Left renal cortex interstitium (tissue), 4 donors: ENCODE measurements around the gene LSS. TPM values are rescaled to one million over a fixed set of nuclear protein-coding genes. Genes with fewer than 3 reads are reported as not detected.
"Not testable (repeated sequence)": the region's sequence is repeated elsewhere in the genome, so short reads cannot be mapped to it uniquely, and the experiment has no call there.

ENCODE experiments used
- DNase-seq, 4 donors: peaks; one replicate each; pipeline ENCODE4 v3.0.0-alpha.2; 2013; ENCODE audit warnings: low read depth in 4 of 4, low spot score in 2 of 4, missing footprints in 1 of 4
- polyA plus RNA-seq, 4 donors: library from polyadenylated mRNA; unstranded; fragments of 120-200 nt; gene quantifications; one replicate each; pipeline ENCODE4 v1.2.1, GENCODE V29; 2013; ENCODE audit not compliant: insufficient read length in 4 of 4

Gene LSS
- polyA plus RNA-seq, 4 donors: 24.6 to 57.0 (median 41.4) TPM

DNA sequence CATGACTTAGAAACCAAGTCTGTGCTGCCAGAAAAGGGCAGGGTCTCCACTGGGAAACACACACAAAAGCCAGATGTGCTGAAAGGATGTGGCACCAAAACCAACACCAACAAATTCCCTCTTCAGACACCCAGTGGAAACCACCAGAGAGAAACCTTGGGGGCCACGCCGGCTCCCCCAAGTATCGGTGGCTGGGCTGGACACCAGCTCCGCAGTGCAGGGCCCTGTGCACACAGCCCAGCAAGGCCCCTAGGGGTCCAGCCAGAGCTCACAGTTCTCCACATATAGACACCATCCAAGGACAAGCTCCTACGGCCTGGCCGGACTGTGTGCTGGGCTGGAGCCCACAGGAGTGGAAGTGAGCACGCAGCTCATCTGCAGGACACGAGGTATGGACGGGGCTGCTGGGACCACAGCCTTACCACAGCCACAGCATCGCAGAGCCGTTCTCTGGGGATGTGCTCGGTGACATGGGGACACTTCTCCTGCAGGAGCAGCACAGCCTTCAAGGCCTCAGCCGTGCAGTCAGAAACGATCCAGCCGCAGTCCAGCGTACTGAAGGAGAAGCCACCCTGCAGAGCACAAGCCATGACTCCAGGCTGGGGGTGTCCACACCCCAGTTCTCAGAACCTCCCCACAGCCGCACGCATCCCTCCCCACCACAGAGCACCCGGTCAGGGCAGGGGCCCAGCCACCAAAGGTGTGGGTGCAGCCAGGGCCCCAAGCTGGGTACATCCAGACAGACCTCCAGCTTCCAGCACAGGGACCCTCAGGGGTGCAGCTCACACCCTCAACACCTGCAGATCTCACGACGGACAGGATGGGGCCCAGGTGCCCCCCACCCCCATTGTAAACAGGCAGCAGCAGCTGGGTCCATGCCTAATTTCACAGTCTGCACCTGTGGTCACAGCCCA is 21.3 kb downstream of the LSS start:
- no peak for DNase-seq

DNA sequence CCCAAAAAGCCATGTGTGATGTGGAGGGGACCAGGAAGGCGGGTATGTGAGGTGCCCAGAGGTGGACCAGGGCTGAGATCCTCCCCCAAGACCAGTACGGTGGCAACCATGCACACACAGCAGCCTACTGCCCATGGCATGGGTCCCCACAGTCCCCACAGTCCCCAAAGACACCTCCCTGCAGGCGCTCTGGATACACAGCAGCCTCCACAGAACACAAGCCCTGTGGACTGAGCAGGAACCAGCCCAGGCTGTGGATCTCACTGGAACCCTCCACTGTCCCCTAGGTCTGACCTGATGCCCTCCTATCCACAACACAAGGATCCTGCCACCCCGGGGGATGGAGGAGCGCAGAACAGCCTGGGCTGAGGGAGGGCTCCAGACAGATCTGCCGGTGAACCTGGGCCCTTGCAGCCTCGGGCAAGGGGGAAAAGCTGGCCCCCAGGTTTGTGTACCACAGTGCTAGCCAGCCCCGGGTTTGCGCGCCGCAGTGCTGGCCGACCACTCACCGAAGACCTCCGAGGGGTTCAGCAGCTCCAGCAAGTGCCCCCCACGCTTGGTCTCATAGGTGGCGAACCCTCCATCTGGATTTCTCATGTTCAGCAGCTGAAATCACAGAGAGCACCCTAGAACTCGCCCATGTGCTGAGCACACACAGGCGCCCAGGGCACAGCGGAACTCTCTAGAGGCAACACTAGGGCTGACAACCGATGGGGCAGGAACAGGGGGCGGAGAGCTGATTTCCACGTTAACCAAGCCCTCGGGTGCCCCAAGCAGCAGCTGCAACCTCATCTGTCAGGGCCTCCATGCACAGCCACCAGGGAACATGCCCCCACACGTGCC is 22.2 kb downstream of the LSS start:
- no peak for DNase-seq

DNA sequence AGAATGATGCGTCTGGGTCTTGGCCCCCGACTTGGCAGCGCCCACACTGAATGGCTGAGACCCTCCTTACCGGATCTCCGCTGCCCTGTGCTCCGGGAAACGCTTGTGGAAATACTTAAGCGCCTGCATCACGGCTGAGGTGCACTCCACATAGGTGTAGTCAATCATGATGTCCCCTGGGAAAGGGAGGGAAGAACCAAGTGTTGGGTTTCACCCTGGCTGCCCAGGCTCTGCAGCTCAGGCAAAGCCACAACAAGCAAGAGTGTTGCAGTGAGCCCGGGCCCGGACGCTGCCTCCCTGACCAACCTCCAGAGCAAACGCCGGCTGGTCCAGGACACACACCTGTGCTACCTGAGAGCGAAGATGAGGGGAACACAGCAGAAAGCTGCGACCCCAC is 22.8 kb downstream of the LSS start:
- no peak for DNase-seq

DNA sequence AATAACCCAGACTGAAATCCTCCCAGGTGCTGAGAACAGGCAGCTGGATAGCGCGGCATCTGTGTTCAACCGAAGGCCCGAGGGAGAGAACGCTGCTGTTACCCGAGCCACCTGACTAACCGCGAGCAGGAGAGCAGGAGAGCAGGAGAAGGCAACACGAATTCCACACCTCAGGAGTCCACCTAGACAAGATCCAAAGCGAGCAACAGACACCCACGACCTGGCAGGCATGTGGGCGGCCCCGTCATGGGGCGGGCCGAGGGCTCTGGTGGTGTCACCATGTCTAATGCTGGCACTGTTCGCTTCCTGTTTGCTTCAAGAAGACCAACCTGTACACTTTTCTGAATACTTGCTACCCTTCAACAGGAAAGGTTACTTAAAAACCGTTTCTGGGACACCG is 23.4 kb downstream of the LSS start:
- no peak for DNase-seq

DNA sequence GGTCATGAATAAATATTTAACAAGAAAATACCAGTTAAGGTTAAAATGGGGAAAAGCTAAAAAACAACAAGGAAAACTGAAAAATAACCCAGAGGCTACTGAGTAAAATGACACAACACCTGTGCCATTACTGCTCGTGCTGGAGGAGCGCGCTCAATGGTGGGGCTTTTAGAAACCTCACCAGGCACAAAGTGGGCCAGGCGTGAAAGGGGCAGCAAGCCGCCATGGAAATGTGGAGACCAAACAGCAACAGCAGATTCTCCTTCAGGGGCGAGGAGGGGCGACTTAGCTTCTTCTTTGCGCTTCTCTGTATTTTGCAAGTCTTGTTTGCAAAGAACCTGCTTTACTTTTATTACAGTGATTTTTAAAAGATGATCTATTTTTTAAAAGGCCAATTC is 25.4 kb downstream of the LSS start:
- no peak for DNase-seq

DNA sequence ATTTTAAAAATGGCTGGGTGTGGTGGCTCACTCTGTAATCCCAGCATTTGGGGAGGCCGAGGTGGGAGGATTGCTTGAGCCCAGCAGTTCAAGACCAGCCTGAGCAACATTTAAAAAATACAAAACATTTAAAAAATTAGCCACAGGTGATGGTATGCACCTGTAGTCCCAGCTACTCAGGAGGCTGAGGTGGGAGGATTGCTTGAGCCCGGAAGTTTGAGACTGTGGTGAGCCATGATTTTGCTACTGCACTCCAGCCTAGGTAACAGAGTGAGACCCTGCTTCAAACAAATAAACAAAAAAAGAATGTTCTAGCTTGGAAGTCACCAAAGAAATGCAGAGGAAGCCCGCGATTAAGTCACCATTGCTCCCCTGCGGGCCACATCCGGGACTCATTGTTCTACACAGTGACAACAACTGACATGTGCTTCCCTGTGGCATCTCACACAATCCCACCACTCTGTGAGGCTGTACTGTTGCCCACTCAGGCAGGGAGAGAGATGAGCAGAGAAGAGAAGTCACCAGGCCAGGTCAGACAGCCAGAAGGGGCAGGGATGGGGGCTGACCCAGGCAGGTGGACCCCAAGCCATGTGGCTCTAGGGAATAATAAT is 25.9 kb downstream of the LSS start:
- DNase-seq: no peak

DNA sequence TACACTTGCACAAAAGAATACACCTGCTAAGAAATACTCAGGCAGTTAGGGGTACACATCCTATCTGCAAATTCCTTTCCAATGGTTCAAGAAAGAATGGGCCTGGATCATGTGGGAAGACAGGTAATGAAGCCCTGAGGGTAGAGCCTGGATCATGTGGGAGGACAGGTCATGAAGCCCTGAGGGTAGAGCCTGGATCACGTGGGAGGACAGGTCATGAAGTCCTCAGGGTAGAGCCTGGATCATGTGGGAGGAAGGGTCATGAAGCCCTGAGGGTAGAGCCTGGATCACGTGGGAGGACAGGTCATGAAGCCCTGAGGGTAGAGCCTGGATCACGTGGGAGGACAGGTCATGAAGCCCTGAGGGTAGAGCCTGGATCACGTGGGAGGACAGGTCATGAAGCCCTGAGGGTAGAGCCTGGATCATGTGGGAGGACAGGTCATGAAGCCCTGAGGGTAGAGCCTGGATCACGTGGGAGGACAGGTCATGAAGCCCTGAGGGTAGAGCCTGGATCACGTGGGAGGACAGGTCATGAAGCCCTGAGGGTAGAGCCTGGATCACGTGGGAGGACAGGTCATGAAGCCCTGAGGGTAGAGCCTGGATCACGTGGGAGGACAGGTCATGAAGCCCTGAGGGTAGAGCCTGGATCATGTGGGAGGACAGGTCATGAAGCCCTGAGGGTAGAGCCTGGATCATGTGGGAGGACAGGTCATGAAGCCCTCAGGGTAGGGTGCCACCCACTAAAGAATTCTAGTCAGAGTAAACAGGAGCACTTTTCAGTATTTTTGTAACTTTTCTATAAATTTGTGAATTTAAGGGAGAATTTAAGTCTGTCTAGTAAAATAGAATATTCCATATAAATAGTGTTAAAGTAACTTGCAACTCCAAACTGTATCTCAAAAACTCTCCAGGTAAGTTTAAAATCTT is 27.4 kb downstream of the LSS start:
- not testable (repeated sequence) for DNase-seq

DNA sequence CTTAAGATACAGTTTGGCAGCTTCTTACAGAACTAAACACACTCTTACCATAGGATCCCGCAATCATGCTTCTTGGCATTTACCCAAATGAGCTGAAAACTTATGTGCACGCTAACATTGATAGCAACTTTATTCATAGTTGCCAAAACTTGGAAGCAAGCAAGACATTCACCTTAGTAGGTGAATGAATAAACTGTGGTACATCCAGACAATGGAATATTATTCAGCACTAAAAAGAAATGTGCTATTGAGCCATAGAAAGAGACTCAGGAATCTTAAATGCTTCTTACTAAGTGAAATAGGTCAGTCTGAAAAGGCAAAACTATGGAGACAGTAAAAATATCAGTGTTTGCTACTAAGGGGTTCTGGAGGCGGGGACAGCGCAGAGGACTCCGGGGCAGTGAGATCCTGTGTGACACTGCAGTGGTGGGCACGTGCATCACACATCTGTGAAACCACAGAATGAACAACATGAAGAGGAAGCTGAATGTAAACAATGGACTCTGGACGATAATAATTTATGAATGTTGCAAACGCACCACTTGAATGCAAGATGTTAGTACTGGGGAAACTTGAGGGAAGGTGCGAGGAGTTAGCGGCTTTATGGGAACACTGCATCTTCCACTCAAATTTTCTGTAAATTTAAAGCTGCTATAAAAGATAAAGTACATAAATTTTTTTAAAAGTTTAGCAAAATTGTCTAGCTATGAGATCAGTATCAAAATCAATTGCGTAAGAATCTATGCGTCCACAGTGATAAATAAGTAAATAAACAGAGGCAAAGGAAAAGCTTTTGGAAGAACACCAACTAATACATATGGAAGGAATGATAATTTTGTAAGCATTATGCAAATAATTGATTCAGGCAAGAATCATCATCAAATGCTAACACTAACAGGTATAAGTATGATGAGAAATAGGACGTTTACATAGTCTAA is 28.9 kb downstream of the LSS start:
- DNase-seq: no peak

DNA sequence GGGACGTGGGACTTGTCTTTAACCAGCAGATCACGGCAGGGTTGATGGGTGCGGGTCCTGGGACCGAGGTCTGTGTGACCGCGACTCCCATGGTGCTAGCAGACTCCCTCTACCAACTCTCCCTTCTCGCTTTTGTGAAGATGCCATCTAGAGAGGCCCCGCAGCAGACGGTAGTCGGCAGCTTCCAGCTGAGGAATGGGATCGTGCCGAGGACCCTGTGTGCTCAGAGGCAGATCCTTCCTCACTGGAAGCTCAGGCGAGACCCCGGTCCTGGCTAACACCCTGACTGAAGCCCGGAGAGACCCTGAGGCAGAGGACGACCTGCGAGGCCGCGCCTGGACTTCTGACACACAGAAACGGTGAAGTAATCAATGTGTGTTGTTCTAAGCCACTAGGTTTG is 31.8 kb downstream of the LSS start:
- DNase-seq: no peak

DNA sequence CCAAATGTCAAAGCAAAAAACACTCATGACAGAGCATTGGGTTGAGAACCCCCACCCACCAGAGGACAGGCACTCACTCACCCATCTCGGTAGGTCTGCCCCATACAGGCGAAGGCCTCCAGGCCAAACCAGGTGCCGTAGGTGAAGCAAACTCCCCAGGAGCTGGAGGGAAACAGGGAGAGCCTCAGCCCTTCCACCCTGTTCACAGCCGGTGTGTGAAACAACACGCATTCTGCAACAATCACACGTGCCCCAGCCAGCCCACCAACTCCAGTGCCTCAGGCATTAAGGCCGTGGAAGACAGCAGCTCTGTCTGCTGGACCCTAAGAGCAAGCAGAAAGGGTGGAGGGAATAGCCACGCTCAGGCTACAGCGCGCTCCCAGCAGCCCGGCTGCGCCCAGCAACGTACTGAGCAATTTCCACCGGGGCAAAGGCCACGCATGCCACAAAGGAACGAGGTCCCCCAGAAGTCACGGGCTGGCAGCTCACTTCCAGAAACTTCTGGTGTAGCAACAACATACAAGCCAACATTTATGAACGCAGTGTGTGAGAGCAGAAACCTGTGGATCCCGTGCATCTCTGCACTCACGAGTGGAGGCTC is 32.9 kb downstream of the LSS start:
- DNase-seq: no peak

DNA sequence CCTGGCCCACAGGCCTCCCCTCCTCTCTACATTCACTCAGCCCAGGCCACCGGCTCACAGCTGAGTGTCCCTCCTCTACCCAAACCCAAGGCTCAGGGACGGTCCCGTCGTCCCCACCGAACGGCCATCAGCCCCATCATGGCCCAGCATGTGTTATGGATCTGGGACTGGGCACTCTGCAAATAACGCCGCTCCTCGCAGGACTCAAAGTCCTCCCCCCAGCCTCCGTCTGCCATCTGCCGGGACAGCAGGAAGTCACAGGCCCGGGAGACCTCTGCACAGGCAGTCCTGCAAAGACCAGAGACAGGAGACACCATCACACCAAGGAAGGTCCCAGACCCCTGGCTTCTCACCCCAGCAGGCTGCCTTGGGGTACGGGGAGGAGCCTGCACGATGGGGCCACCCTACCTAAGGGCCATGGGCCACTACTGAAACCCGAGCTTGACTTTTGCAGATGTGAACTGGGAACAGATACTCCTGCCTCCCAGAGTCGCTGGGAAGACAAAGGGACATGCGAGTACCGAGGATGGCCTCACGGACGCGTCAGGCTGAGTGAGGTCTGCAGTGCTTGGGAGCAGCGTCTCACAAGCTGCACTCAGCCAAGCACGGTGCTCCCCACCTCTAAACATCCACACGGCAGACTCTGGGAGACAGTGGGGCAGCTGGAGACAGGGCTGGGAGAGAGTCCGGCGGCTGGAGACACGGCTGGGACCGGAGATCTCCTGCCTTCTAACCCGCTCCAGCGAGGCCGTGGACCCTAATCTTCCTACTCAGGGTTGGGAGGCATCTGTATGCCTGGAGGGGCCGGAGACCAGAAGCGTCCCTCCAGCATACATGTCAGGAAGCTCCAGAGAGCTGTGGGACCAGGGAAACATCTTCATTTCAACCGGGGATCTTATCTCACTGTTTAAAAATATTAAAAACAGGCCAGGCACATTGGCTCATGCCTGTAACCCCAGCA is 33.9 kb downstream of the LSS start:
- DNase-seq: no peak

DNA sequence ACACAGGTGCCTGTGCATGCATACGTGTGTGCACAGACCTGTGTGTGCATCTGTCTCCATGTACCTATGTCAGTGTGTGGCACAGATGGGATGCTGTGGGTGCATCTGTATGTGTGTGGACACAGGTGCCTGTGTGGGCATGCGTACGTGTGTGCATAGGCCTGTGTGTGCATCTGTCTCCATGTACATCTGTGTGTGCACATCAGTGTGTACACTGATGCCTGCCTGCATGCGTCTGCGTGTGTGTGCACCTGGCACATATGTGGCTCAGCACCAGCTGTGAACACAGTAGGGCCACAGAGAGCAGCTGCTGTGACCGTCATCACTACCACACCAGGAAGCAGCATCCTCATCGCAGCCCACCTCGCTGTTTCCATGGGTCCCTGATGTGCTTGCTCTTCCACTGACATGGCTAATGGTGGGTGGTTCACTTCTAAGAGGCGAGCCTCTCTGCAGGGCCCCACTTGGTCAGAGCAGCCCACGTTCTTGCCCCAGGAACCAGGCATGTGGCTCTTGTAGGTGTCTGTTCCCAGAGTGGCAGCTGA is 34.7 kb downstream of the LSS start:
- no peak for DNase-seq

DNA sequence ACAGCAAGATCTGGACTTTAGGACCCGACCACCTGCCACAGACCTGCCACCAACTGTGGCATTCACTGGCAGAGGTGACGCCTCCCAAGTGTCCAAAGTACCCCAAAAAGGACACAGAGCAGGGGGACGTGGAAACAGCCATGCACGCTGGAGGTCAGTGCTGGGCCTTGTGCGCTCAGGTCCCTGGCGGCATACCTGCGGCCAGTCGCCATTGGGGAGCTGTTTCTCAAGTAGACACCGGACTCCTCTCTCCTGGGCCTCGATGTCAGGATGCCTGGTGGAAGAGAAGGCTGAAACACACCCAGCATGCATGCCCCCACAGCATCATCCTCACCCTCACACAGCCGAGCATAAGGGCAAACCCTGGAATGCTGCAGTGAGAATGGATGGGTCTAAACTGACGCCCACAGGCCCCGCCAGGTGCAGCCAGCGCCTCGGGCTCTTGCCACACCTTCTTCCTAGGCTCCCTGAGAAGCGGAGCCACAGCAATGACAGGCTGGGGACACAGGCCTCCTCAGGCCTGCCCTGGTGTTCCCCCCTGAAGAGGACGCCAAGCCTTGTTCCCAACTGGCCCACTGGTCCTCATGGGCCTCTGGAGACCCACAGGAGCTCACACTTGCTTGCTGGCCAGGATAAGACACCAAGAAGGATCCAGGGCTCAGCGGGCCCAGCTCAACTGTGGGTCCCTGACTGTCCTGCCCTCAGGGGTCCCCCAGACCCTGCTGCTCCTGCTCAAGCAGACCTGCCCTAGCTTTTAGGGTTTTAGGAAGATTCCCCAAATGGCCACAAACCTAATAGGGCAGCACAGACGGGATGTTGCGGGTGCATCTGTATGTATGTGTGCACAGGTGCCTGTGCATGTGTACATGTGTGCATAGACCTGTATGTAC is 36.6 kb downstream of the LSS start:
- no peak for DNase-seq

DNA sequence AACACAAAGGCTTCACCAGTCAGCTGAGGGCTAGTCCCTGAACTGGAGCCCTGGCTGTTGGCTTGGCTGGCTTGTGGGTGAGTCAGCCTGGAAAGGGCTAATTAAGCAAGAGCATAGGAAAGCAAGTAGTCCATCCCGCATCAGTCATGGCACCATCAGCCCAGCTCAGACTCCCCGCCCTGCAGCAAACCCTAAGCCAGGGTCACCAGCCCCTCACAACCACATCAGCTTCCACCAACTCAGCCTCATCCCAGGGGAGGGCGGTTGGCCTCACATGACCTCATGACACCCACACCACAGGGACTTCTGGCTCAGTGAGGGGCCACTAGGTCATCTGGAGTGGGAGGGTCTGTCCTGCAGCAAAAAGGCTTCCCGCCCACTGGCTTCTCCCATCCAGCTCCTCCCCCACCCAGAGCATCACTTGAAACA is 37.3 kb downstream of the LSS start:
- DNase-seq: no peak

DNA sequence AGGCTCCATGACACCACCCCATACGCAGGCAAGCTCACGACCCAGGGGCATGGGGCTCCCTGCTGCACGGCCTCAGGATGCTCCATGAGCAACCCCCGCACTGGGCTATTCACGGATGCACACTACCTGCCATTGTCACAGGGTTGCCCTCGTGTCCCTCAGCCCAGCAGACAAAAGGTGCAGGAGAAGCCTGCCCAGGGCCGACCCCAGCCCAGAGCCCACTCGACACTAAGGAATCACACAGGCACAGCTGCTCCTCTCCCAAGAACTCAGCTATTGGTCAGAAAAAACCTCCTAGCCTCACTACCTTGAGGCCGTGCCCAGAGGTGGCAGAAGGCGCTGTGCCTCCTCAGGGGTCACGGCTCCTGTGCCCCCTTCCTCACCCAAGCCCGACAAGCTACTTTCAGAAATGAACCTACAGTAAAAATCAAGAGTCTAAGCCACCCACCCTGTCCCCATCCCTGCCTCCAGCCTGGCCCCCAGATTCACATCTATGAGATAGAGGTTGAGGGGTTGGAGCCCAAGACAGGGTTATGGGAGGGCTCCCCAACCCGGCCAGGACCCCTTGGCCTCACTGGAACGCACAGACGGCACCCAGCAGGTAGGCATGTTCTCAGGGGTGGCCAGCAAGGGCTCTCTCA is 38.0 kb downstream of the LSS start:
- no peak for DNase-seq

DNA sequence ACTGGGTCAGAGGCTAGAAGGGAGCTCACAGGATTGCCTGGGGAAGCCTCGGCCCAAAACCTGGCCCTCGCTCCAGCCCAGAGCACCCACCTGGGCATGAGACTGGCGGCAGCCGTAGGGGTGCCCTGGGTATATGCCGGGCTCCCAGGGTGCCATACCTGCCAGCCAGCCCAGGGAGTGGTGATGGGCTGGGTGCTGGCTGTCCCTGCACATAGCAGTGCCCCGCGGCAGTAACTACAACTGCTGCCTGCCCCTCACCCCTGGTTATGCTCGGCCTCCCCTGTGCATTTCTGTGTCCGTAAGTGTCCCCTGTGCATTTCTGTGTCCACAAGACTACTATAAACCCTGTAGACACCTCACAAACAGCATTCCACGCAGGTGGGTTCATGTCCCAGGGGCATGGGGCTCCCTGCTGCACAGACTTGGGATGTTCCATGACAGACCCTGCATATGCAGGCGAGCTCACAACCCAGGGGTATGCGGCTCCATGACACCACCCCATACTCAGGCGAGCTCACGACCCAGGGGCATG is 38.5 kb downstream of the LSS start:
- no peak for DNase-seq
